Naive B cell (primary cell): ENCODE data around the gene KCNQ2. TPM values are rescaled to one million over a fixed set of nuclear protein-coding genes. Genes with fewer than 3 reads are reported as not detected.

Experiments used
- ATAC-seq, 2 donors: fragments of 150-1000 bp; cut with Tn5 transposase; 2 replicates each; pipeline ENCODE4 v1.10.0; 2021; ENCODE audit warnings: low read depth in 2 of 2, mild to moderate bottlenecking in 2 of 2, moderate library complexity in 2 of 2
- DNase-seq: peaks from one replicate; pipeline ENCODE4 v3.0.0; 2022
- H3K27ac Mint-ChIP-seq, 6 donors: one replicate each; pipeline ENCODE4 v1.8.0; 2020 to 2022; ENCODE audit warnings: mild to moderate bottlenecking in 6 of 6, mixed read lengths in 6 of 6, moderate library complexity in 5 of 6, inconsistent platforms in 2 of 6
- H3K27me3 Mint-ChIP-seq, 3 donors: one replicate each; pipeline ENCODE4 v1.8.0; 2021 to 2022; ENCODE audit warnings: mixed read lengths in 3 of 3, mild to moderate bottlenecking in 1 of 3
- H3K36me3 Mint-ChIP-seq, 2 donors: one replicate each; pipeline ENCODE4 v1.8.0; 2020 to 2022; ENCODE audit warnings: mixed read lengths in 2 of 2, inconsistent platforms in 1 of 2, mild to moderate bottlenecking in 1 of 2
- H3K4me1 Mint-ChIP-seq, 3 donors: one replicate each; pipeline ENCODE4 v1.8.0; 2020 to 2022; ENCODE audit warnings: mixed read lengths in 3 of 3, inconsistent platforms in 1 of 3, mild to moderate bottlenecking in 1 of 3, moderate library complexity in 1 of 3
- H3K4me3 Mint-ChIP-seq, 8 donors: one replicate each; pipeline ENCODE4 v1.8.0; 2020 to 2022; ENCODE audit warnings: mild to moderate bottlenecking in 8 of 8, mixed read lengths in 8 of 8, moderate library complexity in 8 of 8, inconsistent platforms in 2 of 8
- H3K9me3 Mint-ChIP-seq, 7 donors: one replicate each; pipeline ENCODE4 v1.8.0; 2020 to 2022; ENCODE audit warnings: mixed read lengths in 7 of 7, mild to moderate bottlenecking in 5 of 7, inconsistent platforms in 2 of 7, moderate library complexity in 1 of 7
- polyA plus RNA-seq, 6 donors: library from polyadenylated mRNA; unstranded; fragments of 300-500 nt; fragmentation: Illumina TruSeq; gene quantifications; one replicate each; pipeline ENCODE4 v1.2.3, GENCODE V29; 2021; ENCODE audit warnings: low read depth in 6 of 6

The KCNQ2 gene
- polyA plus RNA-seq, 6 donors from 2014 or later = 0.54 to 1.1 TPM; not detected in 4

DNA sequence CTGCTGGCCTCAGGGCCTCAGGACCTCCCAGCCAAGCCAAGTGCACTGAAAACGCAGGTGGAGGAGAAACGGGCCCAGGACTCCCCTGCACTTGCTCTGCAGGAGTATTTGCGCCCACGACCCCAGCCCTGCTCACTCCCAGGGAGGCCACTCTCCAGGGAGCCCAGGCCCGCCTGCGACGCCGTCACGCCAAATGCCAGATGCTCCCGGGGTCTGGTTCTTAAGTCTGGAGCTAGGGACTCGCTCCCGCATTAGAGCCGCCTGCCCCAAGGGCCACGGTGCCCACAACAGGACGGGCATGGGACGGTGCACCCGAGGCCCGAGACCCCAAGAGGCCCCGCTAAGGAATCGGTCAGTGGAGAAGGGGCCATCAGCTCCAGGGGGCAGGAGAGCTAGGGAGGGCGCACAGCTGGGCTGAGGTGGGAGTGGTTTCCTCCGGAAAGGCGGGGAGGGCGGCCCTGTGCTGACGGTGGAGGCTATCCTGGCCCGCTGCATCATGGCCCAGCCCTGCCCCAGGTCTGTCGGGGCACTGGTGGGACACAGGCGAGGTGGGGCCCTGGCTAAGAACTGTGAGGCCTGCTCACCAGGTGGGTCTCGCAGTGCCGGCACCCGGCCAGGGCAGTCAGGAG lies 67.2 kb downstream of the KCNQ2 start:
- Mint-ChIP-seq H3K4me3 (no peak overlapping the region), H3K27ac (no peak overlapping the region), H3K4me1 (peaks cover 0 to 4% (median 2%) of the 10 kb centered on the region in 3 donors), H3K9me3 (peaks cover 0 to 2% (median 0%) of the 10 kb centered on the region in 7 donors), H3K27me3 (peaks cover 0 to 6% (median 6%) of the 10 kb centered on the region in 3 donors), H3K36me3 (no peaks in the 10 kb centered on the region)
- no peak for ATAC-seq
- DNase-seq = no peak

DNA sequence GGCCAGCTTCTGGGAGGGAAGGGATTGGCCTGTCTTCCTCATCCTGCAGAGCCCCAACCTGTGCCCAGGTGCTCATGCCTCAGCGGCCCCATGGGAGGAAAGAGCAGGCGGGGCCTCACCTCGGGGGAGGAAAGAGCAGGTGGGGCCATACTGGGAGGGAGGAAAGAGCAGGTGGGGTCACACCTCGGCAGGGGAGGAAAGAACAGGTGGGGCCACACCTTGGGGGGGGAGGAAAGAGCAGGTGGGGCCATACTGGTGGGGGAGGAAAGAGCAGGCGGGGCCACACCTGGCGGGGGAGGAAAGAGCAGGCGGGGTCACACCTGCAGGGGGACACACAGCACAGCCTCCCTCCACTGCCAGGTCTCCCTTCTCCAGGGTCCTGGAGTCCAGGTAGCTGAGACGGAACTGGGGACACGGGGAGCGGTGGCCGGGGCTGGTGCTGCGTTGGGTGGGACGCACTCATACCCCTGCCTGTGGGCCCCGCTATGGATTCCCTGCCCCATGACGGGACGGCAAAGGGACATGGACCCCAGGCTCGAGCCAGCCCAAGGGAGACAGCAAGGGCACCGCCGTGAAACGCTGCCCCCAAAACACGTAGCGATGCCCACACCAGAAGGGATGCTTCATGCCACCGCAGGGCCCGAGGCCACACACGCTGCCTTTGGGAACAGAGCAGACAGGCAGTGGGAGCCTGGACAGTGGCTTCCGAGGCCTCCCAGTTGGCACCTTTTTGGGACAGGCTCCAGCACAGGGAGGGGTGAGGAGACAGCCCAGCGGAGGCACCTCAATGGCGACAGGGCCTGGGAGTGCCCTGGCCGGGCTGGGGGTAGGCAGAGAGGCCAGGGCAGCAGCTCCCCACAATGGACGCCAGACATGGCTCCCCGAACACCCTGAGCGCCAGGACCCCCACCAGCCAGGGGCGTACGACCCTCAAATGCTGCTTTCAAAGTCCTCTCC lies 68.0 kb downstream of the KCNQ2 start:
- no peak overlapping the region for H3K4me3 Mint-ChIP-seq
- no peak for DNase-seq
- no peak for ATAC-seq
- H3K9me3 Mint-ChIP-seq = peaks cover 0 to 2% (median 0%) of the 10 kb centered on the region in 7 donors
- H3K27me3 Mint-ChIP-seq = peaks cover 0 to 6% (median 6%) of the 10 kb centered on the region in 3 donors
- no peak overlapping the region for H3K27ac Mint-ChIP-seq
- H3K36me3 Mint-ChIP-seq = no peaks in the 10 kb centered on the region
- peaks cover 0 to 4% (median 2%) of the 10 kb centered on the region in 3 donors for H3K4me1 Mint-ChIP-seq

DNA sequence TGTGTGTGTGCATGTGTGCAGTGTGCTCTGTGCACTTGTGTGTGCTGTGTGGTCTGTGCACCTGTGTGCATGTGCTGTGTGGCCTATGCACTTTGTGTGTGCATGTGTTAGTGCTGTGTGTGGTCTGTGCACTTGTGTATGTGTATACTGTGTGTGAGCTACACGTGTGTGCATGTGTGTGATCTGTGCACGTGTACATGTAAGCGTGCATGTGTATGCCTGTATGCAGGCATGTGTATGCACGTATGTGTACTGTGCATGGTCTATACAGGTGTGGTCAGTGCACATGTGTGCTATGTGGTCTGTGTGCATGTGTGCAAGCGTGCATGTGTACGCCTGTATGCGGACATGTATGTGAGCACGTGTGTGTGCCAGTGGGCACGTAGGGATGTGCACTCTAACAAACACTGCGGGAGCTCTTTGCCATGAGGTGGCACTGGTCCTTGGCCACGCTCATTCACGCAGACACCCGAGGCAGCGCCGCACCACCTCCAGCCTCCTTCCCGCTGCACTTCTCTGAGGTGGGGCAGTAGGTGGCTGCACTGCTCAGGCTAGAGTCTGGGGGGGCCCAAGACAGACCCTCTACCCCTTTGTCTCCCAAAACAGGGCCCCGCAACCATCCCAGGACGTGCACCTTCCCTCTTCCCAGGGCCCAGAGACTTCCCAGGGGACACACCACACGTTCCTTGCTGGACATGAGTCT lies 68.9 kb downstream of the KCNQ2 start:
- Mint-ChIP-seq H3K4me1 (peaks cover 0 to 2% (median 0%) of the 10 kb centered on the region in 3 donors), H3K36me3 (no peaks in the 10 kb centered on the region), H3K27me3 (peaks cover 0 to 6% (median 6%) of the 10 kb centered on the region in 3 donors), H3K4me3 (no peak overlapping the region), H3K27ac (no peak overlapping the region), H3K9me3 (no peaks in the 10 kb centered on the region)
- ATAC-seq = no peak
- no peak for DNase-seq

DNA sequence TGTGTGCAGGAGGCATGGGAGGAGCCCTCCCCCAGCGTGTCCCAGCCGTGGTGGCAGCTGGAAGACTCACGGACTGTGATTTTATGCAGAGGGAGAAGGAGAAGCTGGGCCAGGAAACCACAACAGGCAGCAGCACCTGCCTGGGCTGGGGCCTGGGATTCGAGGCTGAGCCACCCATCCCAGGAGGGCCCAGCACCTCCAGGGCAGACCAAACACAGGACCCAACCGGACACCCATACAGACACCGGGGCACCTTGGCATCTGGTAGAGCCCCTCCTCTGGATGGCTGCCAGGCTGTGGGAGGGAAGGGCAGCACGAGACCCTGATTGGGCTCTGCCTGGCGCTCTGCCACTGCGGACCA lies 69.6 kb downstream of the KCNQ2 start:
- Mint-ChIP-seq H3K9me3 (no peaks in the 10 kb centered on the region), H3K4me3 (peak overlapping the region in 1 of 8 donors; percentile 60), H3K27ac (no peak overlapping the region), H3K27me3 (peaks cover 0 to 6% (median 6%) of the 10 kb centered on the region in 3 donors), H3K4me1 (peaks cover 0 to 2% (median 0%) of the 10 kb centered on the region in 3 donors), H3K36me3 (no peaks in the 10 kb centered on the region)
- DNase-seq (no peak), ATAC-seq (no peak)

DNA sequence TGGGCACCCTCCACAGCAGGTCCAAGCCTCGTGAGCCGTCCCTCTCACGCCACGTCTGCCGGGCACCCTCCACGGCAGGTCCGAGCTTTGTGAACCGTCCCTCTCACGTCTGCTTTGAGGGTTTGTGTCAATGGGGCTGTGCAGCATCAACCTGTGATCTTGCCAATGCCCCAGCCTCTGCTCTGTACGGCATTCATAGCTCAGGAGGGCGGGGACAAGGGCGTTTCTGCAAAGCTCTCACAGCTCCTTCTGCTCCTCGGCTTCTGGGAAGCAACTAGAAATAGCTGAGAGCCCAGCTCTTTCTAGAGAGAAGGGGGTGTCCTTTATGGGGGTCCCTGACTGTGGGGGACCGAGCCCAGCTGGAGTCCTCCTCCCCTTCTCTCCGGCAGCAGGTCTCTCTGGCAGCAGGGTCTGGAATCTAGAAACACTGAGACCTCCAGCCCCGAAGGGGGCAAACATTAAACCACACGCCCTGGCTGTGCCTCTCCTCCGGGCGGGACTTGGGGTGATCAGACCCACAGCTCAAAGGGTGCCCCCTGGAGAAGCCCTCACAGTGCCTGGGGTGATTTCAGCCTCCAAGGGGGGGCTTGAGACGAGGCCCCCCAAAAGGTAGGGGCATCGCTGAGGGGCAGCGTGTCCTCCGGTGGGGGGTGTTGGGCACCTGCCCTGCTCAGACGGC lies 70.1 kb downstream of the KCNQ2 start:
- Mint-ChIP-seq H3K27me3 (peaks cover 0 to 6% (median 6%) of the 10 kb centered on the region in 3 donors), H3K36me3 (no peaks in the 10 kb centered on the region), H3K27ac (no peak overlapping the region), H3K4me3 (no peak overlapping the region), H3K9me3 (no peaks in the 10 kb centered on the region), H3K4me1 (peaks cover 0 to 2% (median 0%) of the 10 kb centered on the region in 3 donors)
- ATAC-seq = no peak
- no peak for DNase-seq

DNA sequence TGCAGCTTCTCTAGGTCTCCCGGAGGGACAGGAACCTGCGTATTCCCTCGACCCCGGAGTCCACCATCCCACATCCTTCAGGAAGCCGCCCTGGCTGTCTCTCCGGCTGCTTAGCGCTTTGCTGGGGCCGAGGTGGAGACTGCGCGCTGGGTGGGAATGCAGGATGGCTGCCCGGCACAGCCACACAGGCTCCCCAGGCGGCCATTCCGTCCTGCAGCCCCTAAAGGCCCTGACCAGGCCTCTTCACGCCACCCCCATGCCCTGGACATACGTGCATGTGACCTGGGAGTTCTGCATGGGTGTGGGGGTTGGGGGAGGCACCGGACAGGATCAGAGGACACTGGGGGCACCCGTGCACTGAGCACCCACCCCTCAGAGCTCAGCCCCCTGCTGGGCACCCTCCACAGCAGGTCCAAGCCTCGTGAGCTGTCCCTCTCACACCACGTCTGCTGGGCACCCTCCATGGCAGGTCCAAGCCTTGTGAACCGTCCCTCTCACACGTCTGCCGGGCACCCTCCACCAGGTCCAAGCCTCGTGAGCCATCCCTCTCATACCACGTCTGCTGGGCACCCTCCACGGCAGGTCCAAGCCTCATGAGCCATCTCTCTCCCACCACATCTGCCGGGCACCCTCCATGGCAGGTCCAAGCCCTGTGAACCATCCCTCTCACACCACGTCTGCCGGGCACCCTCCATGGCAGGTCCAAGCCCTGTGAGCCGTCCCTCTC lies 70.9 kb downstream of the KCNQ2 start:
- Mint-ChIP-seq H3K9me3 (no peaks in the 10 kb centered on the region), H3K36me3 (no peaks in the 10 kb centered on the region), H3K4me1 (peaks cover 0 to 2% (median 0%) of the 10 kb centered on the region in 3 donors), H3K27me3 (peaks cover 5 to 14% (median 12%) of the 10 kb centered on the region in 3 donors), H3K4me3 (no peak overlapping the region), H3K27ac (no peak overlapping the region)
- no peak for ATAC-seq
- no peak for DNase-seq

DNA sequence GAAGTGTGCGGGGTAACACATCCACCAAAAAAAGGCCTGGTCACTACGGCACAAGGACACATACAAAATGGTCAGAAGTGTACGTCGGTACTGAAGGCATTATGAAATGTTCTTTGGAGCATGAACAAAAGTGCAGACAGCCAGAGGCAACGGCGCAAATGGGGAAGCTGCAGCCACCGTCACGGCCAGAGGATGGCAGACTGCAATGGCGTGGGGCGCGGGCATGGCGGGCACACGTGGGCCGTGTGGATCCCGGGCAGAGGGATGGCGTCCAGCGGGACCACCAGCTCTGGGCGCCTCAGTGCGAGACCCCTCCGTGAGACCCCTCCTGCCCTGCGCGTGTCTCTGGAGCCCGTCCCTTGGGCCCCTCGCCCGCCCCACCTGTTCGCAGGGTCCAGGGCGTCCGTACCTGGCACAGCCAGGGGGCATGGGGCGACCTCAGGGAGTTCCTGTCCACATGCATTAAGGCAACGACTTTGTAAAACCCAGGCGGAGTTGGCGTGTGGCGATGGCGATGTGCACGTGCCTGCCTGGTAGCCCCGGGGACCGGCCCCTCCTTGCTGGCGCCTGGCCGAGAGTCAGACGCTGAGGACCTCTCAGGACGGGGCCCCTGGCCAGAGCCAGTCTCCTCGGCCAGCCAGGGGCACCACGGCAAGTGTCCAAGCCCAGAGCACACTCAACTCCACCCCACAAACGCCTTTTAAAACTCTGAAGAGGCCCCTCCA lies 71.8 kb downstream of the KCNQ2 start:
- Mint-ChIP-seq H3K27ac (no peak overlapping the region), H3K4me1 (peaks cover 0 to 2% (median 0%) of the 10 kb centered on the region in 3 donors), H3K27me3 (peaks cover 5 to 16% (median 15%) of the 10 kb centered on the region in 3 donors), H3K36me3 (no peaks in the 10 kb centered on the region), H3K9me3 (no peaks in the 10 kb centered on the region), H3K4me3 (no peak overlapping the region)
- no peak for DNase-seq
- ATAC-seq = no peak

DNA sequence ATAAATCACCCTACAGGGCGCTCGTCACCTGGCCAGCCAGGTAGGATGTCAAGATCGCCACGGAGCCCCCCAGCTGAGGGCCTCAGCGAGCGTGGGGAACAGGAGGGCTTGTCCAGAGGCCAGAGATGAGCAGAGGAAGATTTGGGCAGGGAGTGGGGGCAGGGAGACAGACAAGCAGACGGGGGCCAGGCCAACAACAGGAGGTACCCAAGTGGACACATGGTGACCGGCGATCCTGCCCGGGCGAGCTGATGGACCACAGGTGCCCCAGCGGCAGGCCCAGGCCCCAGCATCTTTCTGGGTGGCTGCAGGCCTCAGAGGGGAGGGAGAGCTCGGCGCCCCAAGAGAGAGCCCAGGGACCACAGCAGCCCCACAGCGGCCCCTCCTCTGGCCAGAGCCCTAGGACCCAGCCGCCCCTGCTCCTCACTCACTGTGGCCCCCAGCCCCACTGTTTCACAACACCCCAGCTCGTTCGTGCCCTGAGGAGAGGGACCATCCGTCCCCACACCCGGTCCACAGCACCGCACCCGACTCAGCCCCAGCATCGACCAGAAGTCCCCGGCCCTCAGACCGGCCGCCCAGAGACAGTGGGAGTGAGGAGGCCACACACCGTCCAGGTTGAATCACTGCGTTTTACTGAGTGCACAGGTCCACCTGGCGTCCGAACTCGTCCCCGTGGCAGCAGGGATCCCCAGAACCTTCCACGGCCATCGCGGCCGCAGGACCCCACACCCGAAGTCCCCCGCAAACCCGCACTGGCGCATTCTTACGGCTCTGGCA lies 72.7 kb downstream of the KCNQ2 start:
- Mint-ChIP-seq H3K27me3 (peaks cover 5 to 24% (median 23%) of the 10 kb centered on the region in 3 donors), H3K4me1 (peaks cover 0 to 2% (median 0%) of the 10 kb centered on the region in 3 donors), H3K36me3 (no peaks in the 10 kb centered on the region), H3K4me3 (no peak overlapping the region), H3K27ac (no peak overlapping the region), H3K9me3 (no peaks in the 10 kb centered on the region)
- DNase-seq (no peak), ATAC-seq (no peak)

DNA sequence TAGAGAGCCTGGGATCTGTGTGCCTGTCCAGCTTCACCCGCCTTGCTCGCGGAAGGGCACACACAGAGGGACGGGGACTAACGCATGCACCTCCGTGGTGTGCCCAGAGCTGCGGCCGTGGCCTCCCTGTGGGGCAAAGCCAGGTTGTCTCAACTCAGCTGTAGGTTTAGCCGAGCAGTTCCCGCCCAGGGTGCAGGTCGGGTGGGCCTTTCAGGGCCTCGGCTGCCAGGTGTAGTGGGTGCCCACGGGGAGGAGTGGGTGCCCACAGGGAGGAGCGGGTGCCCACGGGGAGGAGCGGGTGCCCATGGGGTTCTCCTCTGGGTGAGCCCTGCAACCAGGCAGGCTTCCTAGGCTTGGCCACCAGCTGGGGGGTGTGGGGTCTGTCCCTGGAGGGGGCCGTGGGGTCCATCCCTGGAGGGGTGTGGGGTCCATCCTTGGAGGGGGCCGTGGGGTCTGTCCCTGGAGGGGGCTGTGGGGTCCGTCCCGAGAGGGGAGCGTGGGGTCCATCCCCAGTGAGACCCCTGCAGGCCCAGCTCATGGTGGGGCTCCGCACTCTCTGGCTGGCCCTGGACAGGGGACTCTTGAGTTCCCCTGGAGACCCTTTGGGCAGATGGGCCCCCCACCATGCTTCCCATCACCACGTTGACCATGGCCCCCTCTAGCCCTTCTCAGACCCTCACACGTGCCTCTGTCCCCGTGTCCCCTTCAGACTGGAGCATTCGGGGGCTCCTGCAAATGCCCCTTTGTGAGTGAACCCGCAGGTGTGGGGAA lies 73.5 kb downstream of the KCNQ2 start:
- no peaks in the 10 kb centered on the region for H3K36me3 Mint-ChIP-seq
- peaks cover 5 to 29% (median 28%) of the 10 kb centered on the region in 3 donors for H3K27me3 Mint-ChIP-seq
- no peak for ATAC-seq
- H3K27ac Mint-ChIP-seq = no peak overlapping the region
- H3K4me3 Mint-ChIP-seq = no peak overlapping the region
- no peak for DNase-seq
- peaks cover 0 to 2% (median 0%) of the 10 kb centered on the region in 3 donors for H3K4me1 Mint-ChIP-seq
- H3K9me3 Mint-ChIP-seq = no peaks in the 10 kb centered on the region

DNA sequence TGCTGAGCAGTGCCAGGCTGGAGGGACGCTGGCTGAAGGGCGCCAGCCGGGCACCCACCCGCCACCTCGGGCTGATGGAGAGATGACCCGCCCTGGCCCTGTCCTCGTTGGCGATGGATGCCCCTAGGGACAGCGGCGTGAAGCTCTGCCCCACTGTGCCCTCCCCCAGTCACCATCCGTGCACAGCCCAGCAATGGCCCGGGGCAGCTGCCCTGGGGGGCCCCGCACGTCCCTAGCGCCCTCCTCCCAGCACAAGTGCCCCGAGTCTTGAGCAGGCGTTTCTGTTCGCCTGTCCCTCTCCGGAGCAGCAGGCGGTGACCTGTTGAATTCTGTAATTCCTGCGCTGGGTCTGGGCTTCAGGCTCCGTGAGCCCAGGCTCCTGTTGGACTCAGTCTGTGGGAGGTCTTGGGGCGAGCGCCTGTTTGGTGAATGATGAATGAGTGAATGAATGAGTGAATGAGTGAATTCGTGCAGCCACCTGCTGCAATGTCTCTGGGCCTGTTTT lies 74.5 kb downstream of the KCNQ2 start:
- peaks cover 0 to 2% (median 0%) of the 10 kb centered on the region in 3 donors for H3K4me1 Mint-ChIP-seq
- H3K9me3 Mint-ChIP-seq = no peaks in the 10 kb centered on the region
- H3K27ac Mint-ChIP-seq = no peak overlapping the region
- no peak overlapping the region for H3K4me3 Mint-ChIP-seq
- H3K36me3 Mint-ChIP-seq = no peaks in the 10 kb centered on the region
- ATAC-seq (no peak), DNase-seq (no peak)
- H3K27me3 Mint-ChIP-seq = peaks cover 5 to 36% (median 30%) of the 10 kb centered on the region in 3 donors
